ENCODE results near the gene CALCB.
"Not testable (repeated sequence)": the region's sequence is repeated elsewhere in the genome, so short reads cannot be mapped to it uniquely, and the experiment has no call there.

DNA sequence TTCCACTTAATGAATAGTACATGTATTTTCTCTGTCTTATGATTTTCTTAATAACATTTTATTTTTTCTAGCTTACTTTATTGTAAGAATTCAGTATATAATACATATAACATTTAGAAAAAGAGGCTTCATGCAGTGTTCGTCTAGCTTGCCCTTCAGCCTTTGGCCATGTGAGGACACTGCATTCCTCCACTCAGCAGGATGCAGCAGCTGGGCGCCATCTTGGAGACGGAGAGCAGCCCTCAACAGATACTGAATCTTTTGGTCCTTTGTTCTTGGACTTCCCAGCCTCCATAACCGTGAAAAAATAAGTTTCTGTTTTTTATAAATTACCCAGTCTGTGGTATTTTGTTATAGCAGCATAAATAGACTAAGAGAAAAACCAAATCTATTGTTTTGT, 41.4 kb upstream of the CALCB start:
- TF ChIP-seq, protein P1, sequence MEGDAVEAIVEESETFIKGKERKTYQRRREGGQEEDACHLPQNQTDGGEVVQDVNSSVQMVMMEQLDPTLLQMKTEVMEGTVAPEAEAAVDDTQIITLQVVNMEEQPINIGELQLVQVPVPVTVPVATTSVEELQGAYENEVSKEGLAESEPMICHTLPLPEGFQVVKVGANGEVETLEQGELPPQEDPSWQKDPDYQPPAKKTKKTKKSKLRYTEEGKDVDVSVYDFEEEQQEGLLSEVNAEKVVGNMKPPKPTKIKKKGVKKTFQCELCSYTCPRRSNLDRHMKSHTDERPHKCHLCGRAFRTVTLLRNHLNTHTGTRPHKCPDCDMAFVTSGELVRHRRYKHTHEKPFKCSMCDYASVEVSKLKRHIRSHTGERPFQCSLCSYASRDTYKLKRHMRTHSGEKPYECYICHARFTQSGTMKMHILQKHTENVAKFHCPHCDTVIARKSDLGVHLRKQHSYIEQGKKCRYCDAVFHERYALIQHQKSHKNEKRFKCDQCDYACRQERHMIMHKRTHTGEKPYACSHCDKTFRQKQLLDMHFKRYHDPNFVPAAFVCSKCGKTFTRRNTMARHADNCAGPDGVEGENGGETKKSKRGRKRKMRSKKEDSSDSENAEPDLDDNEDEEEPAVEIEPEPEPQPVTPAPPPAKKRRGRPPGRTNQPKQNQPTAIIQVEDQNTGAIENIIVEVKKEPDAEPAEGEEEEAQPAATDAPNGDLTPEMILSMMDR (tag by site-specific recombination; IDR thresholded peaks at IDR 0.05): not testable (repeated sequence)
- TF ChIP-seq, protein P2, sequence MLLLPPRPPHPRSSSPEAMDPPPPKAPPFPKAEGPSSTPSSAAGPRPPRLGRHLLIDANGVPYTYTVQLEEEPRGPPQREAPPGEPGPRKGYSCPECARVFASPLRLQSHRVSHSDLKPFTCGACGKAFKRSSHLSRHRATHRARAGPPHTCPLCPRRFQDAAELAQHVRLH (tag by site-specific recombination; IDR thresholded peaks at IDR 0.05): not testable (repeated sequence)
- TF ChIP-seq ZNF548 (tag by site-specific recombination; IDR thresholded peaks at IDR 0.05); ZNF529 (tag by site-specific recombination; IDR thresholded peaks at IDR 0.05; ENCODE audit: insufficient replicate concordance); TCF7L2 (IDR thresholded peaks at IDR 0.05; ENCODE audit: borderline replicate concordance, low read depth, low read length); ZNF335 (tag by site-specific recombination; conservative IDR thresholded peaks at IDR 0.05); MEIS1 (CRISPR knock-in tag; IDR thresholded peaks at IDR 0.05; ENCODE audit: borderline replicate concordance); KLF7 (tag by site-specific recombination; IDR thresholded peaks at IDR 0.05; ENCODE audit: borderline replicate concordance); KLF16 (tag by site-specific recombination; IDR thresholded peaks at IDR 0.05): not testable (repeated sequence)
- TF ChIP-seq, protein P3, sequence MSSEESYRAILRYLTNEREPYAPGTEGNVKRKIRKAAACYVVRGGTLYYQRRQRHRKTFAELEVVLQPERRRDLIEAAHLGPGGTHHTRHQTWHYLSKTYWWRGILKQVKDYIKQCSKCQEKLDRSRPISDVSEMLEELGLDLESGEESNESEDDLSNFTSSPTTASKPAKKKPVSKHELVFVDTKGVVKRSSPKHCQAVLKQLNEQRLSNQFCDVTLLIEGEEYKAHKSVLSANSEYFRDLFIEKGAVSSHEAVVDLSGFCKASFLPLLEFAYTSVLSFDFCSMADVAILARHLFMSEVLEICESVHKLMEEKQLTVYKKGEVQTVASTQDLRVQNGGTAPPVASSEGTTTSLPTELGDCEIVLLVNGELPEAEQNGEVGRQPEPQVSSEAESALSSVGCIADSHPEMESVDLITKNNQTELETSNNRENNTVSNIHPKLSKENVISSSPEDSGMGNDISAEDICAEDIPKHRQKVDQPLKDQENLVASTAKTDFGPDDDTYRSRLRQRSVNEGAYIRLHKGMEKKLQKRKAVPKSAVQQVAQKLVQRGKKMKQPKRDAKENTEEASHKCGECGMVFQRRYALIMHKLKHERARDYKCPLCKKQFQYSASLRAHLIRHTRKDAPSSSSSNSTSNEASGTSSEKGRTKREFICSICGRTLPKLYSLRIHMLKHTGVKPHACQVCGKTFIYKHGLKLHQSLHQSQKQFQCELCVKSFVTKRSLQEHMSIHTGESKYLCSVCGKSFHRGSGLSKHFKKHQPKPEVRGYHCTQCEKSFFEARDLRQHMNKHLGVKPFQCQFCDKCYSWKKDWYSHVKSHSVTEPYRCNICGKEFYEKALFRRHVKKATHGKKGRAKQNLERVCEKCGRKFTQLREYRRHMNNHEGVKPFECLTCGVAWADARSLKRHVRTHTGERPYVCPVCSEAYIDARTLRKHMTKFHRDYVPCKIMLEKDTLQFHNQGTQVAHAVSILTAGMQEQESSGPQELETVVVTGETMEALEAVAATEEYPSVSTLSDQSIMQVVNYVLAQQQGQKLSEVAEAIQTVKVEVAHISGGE (tag by site-specific recombination; conservative IDR thresholded peaks at IDR 0.05; ENCODE audit: low read depth): not testable (repeated sequence)
- TF ChIP-seq, protein P4, sequence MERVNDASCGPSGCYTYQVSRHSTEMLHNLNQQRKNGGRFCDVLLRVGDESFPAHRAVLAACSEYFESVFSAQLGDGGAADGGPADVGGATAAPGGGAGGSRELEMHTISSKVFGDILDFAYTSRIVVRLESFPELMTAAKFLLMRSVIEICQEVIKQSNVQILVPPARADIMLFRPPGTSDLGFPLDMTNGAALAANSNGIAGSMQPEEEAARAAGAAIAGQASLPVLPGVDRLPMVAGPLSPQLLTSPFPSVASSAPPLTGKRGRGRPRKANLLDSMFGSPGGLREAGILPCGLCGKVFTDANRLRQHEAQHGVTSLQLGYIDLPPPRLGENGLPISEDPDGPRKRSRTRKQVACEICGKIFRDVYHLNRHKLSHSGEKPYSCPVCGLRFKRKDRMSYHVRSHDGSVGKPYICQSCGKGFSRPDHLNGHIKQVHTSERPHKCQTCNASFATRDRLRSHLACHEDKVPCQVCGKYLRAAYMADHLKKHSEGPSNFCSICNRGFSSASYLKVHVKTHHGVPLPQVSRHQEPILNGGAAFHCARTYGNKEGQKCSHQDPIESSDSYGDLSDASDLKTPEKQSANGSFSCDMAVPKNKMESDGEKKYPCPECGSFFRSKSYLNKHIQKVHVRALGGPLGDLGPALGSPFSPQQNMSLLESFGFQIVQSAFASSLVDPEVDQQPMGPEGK (tag by site-specific recombination; IDR thresholded peaks at IDR 0.05): not testable (repeated sequence)

Measured in HEK293 (cell line).